ENCODE measurements around the gene ELF5. TPM values are rescaled to one million over a fixed set of nuclear protein-coding genes. Genes with fewer than 3 reads are reported as not detected.

Gene ELF5
- total and polyA plus RNA-seq, 2 donors (not counting 1 experiment from before 2014, with no cell fraction given): not detected

GRCh38 chr11:34519595-34520235 lies 6.1 kb upstream of the ELF5 start:
- no peaks in the 10 kb centered on the region for H3K9me3 ChIP-seq (ENCODE audit: control insufficient read depth, insufficient read depth, low read depth, low read length)
- no peak for DNase-seq (ENCODE audit: low read depth in 2 of 2)
- H3K9ac ChIP-seq (ENCODE audit: insufficient read depth, low read length): no peak overlapping the region
- no peak overlapping the region for H3K27ac ChIP-seq (ENCODE audit: insufficient read depth, low read length)
- no peaks in the 10 kb centered on the region for H4K20me1 ChIP-seq (ENCODE audit: control insufficient read depth, extremely low read depth, insufficient read depth, low read length)
- no peaks in the 10 kb centered on the region for H3K4me1 ChIP-seq (ENCODE audit: control insufficient read depth, extremely low read depth, insufficient read depth, low read length)
- no peaks in the 10 kb centered on the region for H3K36me3 ChIP-seq (ENCODE audit: control insufficient read depth, insufficient read depth, low read length)
- no peak for TF ChIP-seq EZH2 (IDR thresholded peaks at IDR 0.05; ENCODE audit: low read length, missing control alignments)
- H2AFZ ChIP-seq (ENCODE audit: low read length): no peak overlapping the region
- no peaks in the 10 kb centered on the region for H3K79me2 ChIP-seq (ENCODE audit: control insufficient read depth, insufficient read depth, low read length)
- H3K4me2 ChIP-seq (ENCODE audit: extremely low read depth, insufficient read depth, low read length): no peak overlapping the region
- H3K27me3 ChIP-seq (ENCODE audit: control insufficient read depth, insufficient read depth, low read length): peaks cover 5% of the 10 kb centered on the region
- H3K4me3 ChIP-seq (replicated peaks in 1 of 4; ENCODE audit: control extremely low read depth in 1 of 4, insufficient read depth in 1 of 4, low read depth in 3 of 4, low read length in 4 of 4): no peak overlapping the region

- no peaks in the 10 kb centered on the region for H3K79me2 ChIP-seq (ENCODE audit: control insufficient read depth, insufficient read depth, low read length)
- no peaks in the 10 kb centered on the region for H3K4me1 ChIP-seq (ENCODE audit: control insufficient read depth, extremely low read depth, insufficient read depth, low read length)
- no peak overlapping the region for H3K4me2 ChIP-seq (ENCODE audit: extremely low read depth, insufficient read depth, low read length)
- TF ChIP-seq EZH2 (IDR thresholded peaks at IDR 0.05; ENCODE audit: low read length, missing control alignments): no peak
- TF ChIP-seq CTCF (conservative IDR thresholded peaks at IDR 0.05 in 1 of 2, IDR thresholded peaks at IDR 0.05 in 1 of 2; ENCODE audit: low read depth in 1 of 2, low read length in 2 of 2): no peak
- H3K9me3 ChIP-seq (ENCODE audit: control insufficient read depth, insufficient read depth, low read depth, low read length): no peaks in the 10 kb centered on the region
- H3K9ac ChIP-seq (ENCODE audit: insufficient read depth, low read length): no peak overlapping the region
- no peak for DNase-seq (ENCODE audit: low read depth in 2 of 2)
- no peak overlapping the region for H2AFZ ChIP-seq (ENCODE audit: low read length)
- H3K36me3 ChIP-seq (ENCODE audit: control insufficient read depth, insufficient read depth, low read length): no peaks in the 10 kb centered on the region
- H3K27me3 ChIP-seq (ENCODE audit: control insufficient read depth, insufficient read depth, low read length): no peaks in the 10 kb centered on the region
- H4K20me1 ChIP-seq (ENCODE audit: control insufficient read depth, extremely low read depth, insufficient read depth, low read length): no peaks in the 10 kb centered on the region
- H3K27ac ChIP-seq (ENCODE audit: insufficient read depth, low read length): no peak overlapping the region
- H3K4me3 ChIP-seq (replicated peaks in 1 of 4; ENCODE audit: control extremely low read depth in 1 of 4, insufficient read depth in 1 of 4, low read depth in 3 of 4, low read length in 4 of 4): no peak overlapping the region
Measured at GRCh38 chr11:34516247-34517040, 2.9 kb upstream of the ELF5 start.

GRCh38 chr11:34514597-34514996 lies 1.0 kb upstream of the ELF5 start:
- H3K27ac ChIP-seq (ENCODE audit: insufficient read depth, low read length): no peak overlapping the region
- no peaks in the 10 kb centered on the region for H3K4me1 ChIP-seq (ENCODE audit: control insufficient read depth, extremely low read depth, insufficient read depth, low read length)
- H3K9ac ChIP-seq (ENCODE audit: insufficient read depth, low read length): no peak overlapping the region
- no peak overlapping the region for H2AFZ ChIP-seq (ENCODE audit: low read length)
- no peaks in the 10 kb centered on the region for H3K36me3 ChIP-seq (ENCODE audit: control insufficient read depth, insufficient read depth, low read length)
- no peaks in the 10 kb centered on the region for H4K20me1 ChIP-seq (ENCODE audit: control insufficient read depth, extremely low read depth, insufficient read depth, low read length)
- H3K9me3 ChIP-seq (ENCODE audit: control insufficient read depth, insufficient read depth, low read depth, low read length): no peaks in the 10 kb centered on the region
- TF ChIP-seq CTCF (conservative IDR thresholded peaks at IDR 0.05 in 1 of 2, IDR thresholded peaks at IDR 0.05 in 1 of 2; ENCODE audit: low read depth in 1 of 2, low read length in 2 of 2): no peak
- no peak for TF ChIP-seq EZH2 (IDR thresholded peaks at IDR 0.05; ENCODE audit: low read length, missing control alignments)
- no peaks in the 10 kb centered on the region for H3K79me2 ChIP-seq (ENCODE audit: control insufficient read depth, insufficient read depth, low read length)
- DNase-seq (ENCODE audit: low read depth in 2 of 2): no peak
- no peak overlapping the region for H3K4me3 ChIP-seq (replicated peaks in 1 of 4; ENCODE audit: control extremely low read depth in 1 of 4, insufficient read depth in 1 of 4, low read depth in 3 of 4, low read length in 4 of 4)
- no peaks in the 10 kb centered on the region for H3K27me3 ChIP-seq (ENCODE audit: control insufficient read depth, insufficient read depth, low read length)
- no peak overlapping the region for H3K4me2 ChIP-seq (ENCODE audit: extremely low read depth, insufficient read depth, low read length)
